HG02885 (cell line): Measurements from ENCODE around the gene GSTT4.
"Not testable (repeated sequence)": the region's sequence is repeated elsewhere in the genome, so short reads cannot be mapped to it uniquely, and the experiment has no call there.

Experiments
- ATAC-seq: cut with Tn5 transposase; IDR thresholded peaks from one replicate; pipeline ENCODE4 v1.9.1; 2021; ENCODE audit warnings: mild to moderate bottlenecking; ENCODE audit not compliant: unreplicated experiment, poor library complexity

GSTT4 gene

GRCh38 chr22:23955886-23956285 is 49.4 kb downstream of the GSTT4 start:
- not testable (repeated sequence) for ATAC-seq

DNA sequence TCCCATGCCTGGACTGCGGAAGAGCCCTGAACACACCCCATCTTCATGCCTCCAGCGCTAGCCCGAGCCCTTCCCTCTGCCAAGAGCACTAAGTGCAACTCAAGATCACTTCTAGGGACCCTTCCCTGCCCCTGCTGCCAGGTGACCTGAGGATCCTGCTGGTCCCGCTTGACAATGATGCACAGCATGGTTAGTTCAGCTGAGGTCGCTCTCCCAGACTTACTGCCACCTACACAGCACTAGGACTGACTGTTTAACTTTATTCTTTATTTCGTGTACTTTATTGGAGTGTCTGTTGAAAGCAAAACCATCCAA is 50.3 kb downstream of the GSTT4 start:
- ATAC-seq, result not testable (repeated sequence)

GRCh38 chr22:23954193-23954990 is 50.9 kb downstream of the GSTT4 start:
- ATAC-seq, result not testable (repeated sequence)

DNA sequence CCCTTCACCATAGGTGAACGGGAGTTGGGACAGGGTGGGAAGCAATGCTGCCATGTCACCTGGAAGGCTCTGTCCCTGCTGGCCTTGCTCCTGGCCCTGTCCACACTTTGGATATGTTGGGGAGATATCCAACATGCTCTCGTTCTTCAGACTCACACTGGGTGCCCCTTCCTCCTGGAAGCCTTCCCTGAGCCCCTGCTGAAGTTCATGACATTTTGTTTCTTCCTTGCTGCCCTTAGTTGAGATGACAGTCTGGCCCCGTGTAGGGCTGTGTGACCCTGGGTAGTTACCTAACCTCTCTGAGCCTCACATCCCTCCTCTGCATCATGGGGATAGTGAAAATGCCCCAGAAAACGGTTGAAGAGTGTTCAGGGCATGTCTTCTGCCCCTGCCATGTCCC is 51.8 kb downstream of the GSTT4 start:
- not testable (repeated sequence) for ATAC-seq

GRCh38 chr22:23952794-23953405 is 52.4 kb downstream of the GSTT4 start:
- ATAC-seq, result not testable (repeated sequence)

GRCh38 chr22:23951383-23951782 is 53.9 kb downstream of the GSTT4 start:
- ATAC-seq, result not testable (repeated sequence)

DNA sequence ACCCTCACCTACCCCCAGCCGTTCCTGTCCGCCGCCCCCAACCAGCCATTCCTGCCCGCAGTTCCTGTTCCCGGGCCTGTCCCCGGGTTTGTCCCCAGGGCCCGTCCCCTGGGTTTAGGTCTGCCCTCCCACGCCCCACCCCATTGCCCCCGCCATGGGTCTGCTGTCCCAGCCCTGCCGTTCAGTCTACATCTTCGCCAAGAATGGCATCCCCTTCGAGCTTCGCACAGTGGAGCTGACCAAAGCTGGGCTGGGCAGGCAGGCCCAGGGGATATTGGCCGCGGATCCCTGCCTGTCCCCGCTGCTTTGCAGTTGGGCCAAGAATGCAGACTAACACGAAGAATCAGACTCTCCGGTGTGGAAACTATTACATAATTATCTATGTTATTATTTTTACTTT is 55.5 kb downstream of the GSTT4 start:
- not testable (repeated sequence) for ATAC-seq
